ENCODE measurements around the gene WDR5B. TPM values are rescaled to one million over a fixed set of nuclear protein-coding genes. Genes with fewer than 3 reads are reported as not detected.

WDR5B gene
- polyA plus RNA-seq, 1 donor (not counting 4 experiments of a cell fraction or from before 2014, with no cell fraction given), result 4.0 TPM

DNA sequence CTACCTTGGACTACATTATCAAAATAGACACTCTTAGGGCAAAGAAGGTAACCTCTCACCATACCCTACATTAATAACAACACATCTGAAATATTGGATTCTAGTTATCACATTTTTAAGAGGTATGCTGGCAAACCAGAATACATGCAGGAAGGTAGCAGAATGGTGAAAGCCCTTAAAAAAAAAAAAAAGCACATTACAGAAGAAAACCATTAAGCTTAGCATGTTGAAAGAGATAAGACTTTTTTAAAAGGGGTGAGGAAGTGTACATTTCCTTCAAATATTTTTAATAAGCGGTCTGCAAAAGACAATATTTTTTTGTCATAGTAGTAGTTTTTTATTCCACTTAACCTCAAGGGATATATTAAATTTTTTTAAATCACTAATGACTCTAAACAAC lies 46.5 kb upstream of the WDR5B start:
- no peak overlapping the region for H3K9ac ChIP-seq (ENCODE audit: control insufficient read depth, extremely low read depth, insufficient read depth, low read length)
- H3K27me3 ChIP-seq (ENCODE audit: control insufficient read depth, extremely low read depth, insufficient read depth, low read length), result no peaks in the 10 kb centered on the region
- no peak overlapping the region for H3K4me2 ChIP-seq (ENCODE audit: control insufficient read depth, extremely low read depth, insufficient read depth, low read depth, low read length)
- H4K20me1 ChIP-seq (ENCODE audit: control insufficient read depth, extremely low read depth, insufficient read depth, low read length), result peaks cover 3% of the 10 kb centered on the region
- peaks cover 14 to 22% of the 10 kb centered on the region in 2 experiments for H3K36me3 ChIP-seq (ENCODE audit: control insufficient read depth in 2 of 2, extremely low read depth in 1 of 2, insufficient read depth in 2 of 2, low read length in 2 of 2)
- dilution Hi-C loops (cut with MboI; ENCODE audit: extremely low pct_ligation_motif_present, low sequenced_read_pairs), result no loop called here
- H3K4me1 ChIP-seq (ENCODE audit: control insufficient read depth, extremely low read depth, insufficient read depth, low read length), result no peaks in the 10 kb centered on the region
- no peak for FAIRE-seq
- no peaks in the 10 kb centered on the region for H3K9me3 ChIP-seq (ENCODE audit: control insufficient read depth, low read depth, low read length)
- no peak for DNase-seq (ENCODE audit: low read depth, low spot score)
- H3K79me2 ChIP-seq (ENCODE audit: control insufficient read depth, insufficient read depth, low read length), result peaks cover 2% of the 10 kb centered on the region
- H3K4me3 ChIP-seq (ENCODE audit: control insufficient read depth in 2 of 3, extremely low read depth in 1 of 3, insufficient read depth in 2 of 3, low read depth in 1 of 3, low read length in 3 of 3), result no peak overlapping the region
- TF ChIP-seq, protein P1, sequence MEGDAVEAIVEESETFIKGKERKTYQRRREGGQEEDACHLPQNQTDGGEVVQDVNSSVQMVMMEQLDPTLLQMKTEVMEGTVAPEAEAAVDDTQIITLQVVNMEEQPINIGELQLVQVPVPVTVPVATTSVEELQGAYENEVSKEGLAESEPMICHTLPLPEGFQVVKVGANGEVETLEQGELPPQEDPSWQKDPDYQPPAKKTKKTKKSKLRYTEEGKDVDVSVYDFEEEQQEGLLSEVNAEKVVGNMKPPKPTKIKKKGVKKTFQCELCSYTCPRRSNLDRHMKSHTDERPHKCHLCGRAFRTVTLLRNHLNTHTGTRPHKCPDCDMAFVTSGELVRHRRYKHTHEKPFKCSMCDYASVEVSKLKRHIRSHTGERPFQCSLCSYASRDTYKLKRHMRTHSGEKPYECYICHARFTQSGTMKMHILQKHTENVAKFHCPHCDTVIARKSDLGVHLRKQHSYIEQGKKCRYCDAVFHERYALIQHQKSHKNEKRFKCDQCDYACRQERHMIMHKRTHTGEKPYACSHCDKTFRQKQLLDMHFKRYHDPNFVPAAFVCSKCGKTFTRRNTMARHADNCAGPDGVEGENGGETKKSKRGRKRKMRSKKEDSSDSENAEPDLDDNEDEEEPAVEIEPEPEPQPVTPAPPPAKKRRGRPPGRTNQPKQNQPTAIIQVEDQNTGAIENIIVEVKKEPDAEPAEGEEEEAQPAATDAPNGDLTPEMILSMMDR (optimal IDR thresholded peaks at IDR 0.05 in 1 of 3, IDR thresholded peaks at IDR 0.05 in 1 of 3, conservative IDR thresholded peaks at IDR 0.05 in 1 of 3; ENCODE audit: extremely low read depth in 1 of 3, insufficient read depth in 2 of 3, low read length in 3 of 3), result no peak
- no peak for TF ChIP-seq EZH2 (IDR thresholded peaks at IDR 0.05; ENCODE audit: low read length)
- H3K9me1 ChIP-seq (ENCODE audit: control insufficient read depth, extremely low read depth, insufficient read depth, low read length), result no peaks in the 10 kb centered on the region
- no peak overlapping the region for H3K27ac ChIP-seq (ENCODE audit: control insufficient read depth, insufficient read depth, low read length)
- no peak overlapping the region for H2AFZ ChIP-seq (ENCODE audit: control insufficient read depth, low read length)

DNA sequence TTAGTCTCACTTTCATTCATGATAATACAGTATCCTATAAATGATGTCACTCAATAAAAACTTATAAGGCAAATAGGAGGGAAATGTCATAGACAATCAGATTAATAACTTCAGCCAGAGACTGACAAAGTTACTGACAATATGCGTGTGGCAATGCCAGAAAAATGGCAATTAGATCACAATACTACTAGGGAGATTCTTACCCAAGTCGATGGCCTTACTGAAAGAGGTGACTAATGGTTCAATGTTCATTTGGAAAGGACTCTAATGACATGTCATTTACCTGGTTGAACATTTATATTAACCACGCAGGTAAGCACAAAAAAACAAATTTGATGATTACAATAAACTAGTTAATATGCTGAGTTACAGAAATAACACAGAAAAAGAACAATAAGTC lies 45.9 kb upstream of the WDR5B start:
- dilution Hi-C loops (cut with MboI; ENCODE audit: extremely low pct_ligation_motif_present, low sequenced_read_pairs), result no loop called here
- H3K4me2 ChIP-seq (ENCODE audit: control insufficient read depth, extremely low read depth, insufficient read depth, low read depth, low read length), result no peak overlapping the region
- no peak overlapping the region for H2AFZ ChIP-seq (ENCODE audit: control insufficient read depth, low read length)
- no peaks in the 10 kb centered on the region for H3K9me1 ChIP-seq (ENCODE audit: control insufficient read depth, extremely low read depth, insufficient read depth, low read length)
- DNase-seq (ENCODE audit: low read depth, low spot score), result no peak
- H3K4me3 ChIP-seq (ENCODE audit: control insufficient read depth in 2 of 3, extremely low read depth in 1 of 3, insufficient read depth in 2 of 3, low read depth in 1 of 3, low read length in 3 of 3), result no peak overlapping the region
- H3K9me3 ChIP-seq (ENCODE audit: control insufficient read depth, low read depth, low read length), result no peaks in the 10 kb centered on the region
- no peak for TF ChIP-seq EZH2 (IDR thresholded peaks at IDR 0.05; ENCODE audit: low read length)
- TF ChIP-seq, protein P1 (optimal IDR thresholded peaks at IDR 0.05 in 1 of 3, IDR thresholded peaks at IDR 0.05 in 1 of 3, conservative IDR thresholded peaks at IDR 0.05 in 1 of 3; ENCODE audit: extremely low read depth in 1 of 3, insufficient read depth in 2 of 3, low read length in 3 of 3), result no peak
- no peaks in the 10 kb centered on the region for H3K4me1 ChIP-seq (ENCODE audit: control insufficient read depth, extremely low read depth, insufficient read depth, low read length)
- H3K79me2 ChIP-seq (ENCODE audit: control insufficient read depth, insufficient read depth, low read length), result peaks cover 2% of the 10 kb centered on the region
- H3K27ac ChIP-seq (ENCODE audit: control insufficient read depth, insufficient read depth, low read length), result no peak overlapping the region
- FAIRE-seq, result no peak
- H4K20me1 ChIP-seq (ENCODE audit: control insufficient read depth, extremely low read depth, insufficient read depth, low read length), result peaks cover 3% of the 10 kb centered on the region
- no peak overlapping the region for H3K9ac ChIP-seq (ENCODE audit: control insufficient read depth, extremely low read depth, insufficient read depth, low read length)
- H3K36me3 ChIP-seq (ENCODE audit: control insufficient read depth in 2 of 2, extremely low read depth in 1 of 2, insufficient read depth in 2 of 2, low read length in 2 of 2), result peaks cover 16 to 25% of the 10 kb centered on the region in 2 experiments
- H3K27me3 ChIP-seq (ENCODE audit: control insufficient read depth, extremely low read depth, insufficient read depth, low read length), result no peaks in the 10 kb centered on the region
